GM18873 (cell line): ENCODE results near the gene ZMIZ1.
"Not testable (repeated sequence)": the region's sequence is repeated elsewhere in the genome, so short reads cannot be mapped to it uniquely, and the experiment has no call there.

ENCODE experiments used
- ATAC-seq: cut with Tn5 transposase; IDR thresholded peaks from one replicate; pipeline ENCODE4 v1.9.1; 2021; ENCODE audit warnings: mild to moderate bottlenecking, moderate library complexity, moderate number of reproducible peaks; ENCODE audit not compliant: unreplicated experiment, low FRiP score

The ZMIZ1 gene

DNA sequence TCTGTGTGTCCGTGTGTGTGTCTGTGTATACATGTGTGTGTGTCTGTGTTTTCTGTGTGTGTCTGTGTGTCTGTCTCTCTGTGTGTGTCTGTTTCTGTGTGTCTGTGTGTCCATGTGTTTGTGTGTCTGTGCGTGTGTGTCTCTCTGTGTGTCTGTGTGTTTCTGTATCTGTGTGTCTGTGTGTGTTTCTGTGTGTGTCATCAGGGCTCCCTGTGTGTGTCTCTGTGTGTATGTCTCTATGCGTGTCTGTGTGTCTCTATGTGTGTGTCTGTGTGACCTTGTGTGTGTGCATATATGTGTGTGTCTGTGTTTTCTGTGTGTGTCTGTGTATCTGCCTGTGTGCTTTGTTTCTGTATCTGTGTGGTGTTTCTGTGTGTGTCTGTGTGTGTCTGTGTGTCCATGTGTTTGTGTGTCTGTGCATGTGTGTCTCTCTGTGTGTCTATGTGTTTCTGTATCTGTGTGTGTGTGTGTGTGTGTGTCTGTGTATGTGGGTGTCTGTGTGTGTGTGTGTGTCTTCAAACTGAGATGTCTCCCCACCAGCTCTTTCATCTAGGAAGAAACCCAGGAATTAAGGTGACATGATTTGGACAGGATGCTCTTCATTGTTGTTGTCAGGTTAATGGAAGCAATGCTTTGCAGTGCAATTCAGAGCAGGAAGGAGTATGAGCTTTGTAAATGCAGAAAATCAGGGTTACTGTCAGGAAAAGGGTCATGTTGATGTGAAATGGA, 257.8 kb downstream of the ZMIZ1 start:
- ATAC-seq: no peak

DNA sequence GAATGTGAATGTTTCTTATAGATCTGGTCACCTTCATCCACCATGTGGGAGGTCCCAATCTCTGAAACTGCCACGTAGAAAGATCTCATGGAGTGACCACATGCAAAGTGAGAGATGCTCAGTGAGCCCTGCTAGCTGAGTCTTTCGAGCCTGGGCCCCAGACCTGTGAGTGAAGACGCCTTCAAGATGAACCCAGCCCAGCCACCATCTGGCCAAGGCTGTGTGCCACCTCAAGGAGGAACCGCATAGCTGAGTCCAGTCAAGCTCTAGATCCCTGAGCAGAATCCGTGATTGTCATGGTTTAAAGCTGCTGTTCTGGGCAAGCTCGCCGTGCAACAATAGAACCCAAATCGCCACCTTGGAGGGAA, 258.3 kb downstream of the ZMIZ1 start:
- ATAC-seq: no peak

DNA sequence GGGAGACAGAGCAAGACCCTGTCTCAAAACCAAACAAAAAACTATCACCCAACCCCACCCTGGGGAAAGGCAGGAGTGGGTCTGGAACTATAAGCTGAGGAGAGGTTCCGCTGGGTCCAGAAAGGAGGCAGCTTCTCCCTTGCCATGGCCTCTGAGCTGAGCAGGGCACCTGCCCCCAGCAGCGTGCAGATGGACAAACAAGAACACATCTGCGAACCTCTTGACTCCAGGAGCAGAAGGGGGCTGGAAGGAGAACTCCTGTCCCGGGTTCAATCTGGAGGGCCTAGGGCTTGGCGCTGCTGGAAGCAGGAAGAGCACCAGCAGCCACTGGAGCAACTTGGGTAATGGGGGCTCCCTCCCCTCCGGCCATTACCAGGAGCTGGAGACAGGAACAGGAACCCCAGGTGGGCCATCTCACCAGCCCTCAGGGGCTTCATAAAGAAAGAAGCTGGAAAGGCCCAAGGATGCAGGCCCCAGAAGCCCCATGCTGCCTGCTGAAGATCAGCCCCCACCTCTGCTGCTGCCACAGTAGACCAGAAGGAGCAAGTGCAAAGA, 259.5 kb downstream of the ZMIZ1 start:
- ATAC-seq: no peak

DNA sequence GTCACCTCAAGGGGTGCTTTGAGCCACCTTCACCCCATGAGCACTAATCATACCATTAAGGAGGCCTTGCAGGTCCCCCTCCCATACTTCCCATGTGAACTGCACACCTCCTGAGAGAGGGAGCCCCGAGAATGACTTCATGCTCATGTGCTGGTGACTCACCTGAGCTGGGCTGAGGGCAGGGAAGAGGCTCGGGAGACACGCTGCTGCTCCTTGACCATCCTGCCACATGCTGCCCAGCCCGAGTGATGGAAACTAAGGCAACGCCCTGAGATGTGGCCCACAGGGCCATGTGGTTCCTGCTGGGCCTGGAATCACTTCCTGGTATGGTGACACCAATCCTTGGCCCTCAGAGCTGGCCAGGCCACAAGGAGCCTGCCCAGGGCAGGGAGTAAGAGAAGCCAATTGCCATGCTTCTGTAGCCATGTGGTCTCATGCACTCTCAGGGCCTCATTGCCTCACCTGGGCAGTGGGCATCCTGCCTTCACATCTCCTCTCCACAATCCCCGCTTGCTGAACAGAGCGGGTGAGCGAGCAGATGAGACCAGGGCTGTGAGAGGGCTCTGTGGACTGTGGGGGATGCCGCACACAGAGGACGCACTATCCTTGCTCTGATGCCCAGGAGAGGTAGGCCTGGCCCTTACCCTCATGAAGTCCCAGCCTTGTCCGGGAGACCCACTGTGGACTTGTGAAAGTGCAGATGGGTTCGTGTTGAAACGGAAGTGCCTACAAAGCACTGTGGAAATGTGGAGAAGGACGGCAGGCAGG, 260.2 kb downstream of the ZMIZ1 start:
- no peak for ATAC-seq

DNA sequence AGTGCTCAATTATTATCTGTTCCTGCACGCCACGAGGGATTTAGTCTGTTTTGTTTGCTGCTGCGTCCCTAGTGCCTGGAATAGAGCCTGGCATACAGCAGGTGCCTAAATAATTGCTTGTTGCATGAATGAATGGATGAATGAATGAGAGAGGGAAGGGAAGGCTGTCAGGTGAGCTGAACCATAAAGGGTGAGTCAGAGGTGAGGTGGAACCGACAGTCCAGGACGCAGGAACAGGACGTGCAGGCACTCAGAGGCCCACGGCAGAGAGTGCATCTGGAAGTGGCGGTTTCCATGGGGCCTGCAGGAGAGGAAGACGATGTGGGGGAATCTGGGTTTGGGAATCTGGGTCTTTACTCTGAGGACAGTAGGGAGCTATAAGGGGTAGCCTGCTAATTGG, 260.8 kb downstream of the ZMIZ1 start:
- ATAC-seq: no peak

DNA sequence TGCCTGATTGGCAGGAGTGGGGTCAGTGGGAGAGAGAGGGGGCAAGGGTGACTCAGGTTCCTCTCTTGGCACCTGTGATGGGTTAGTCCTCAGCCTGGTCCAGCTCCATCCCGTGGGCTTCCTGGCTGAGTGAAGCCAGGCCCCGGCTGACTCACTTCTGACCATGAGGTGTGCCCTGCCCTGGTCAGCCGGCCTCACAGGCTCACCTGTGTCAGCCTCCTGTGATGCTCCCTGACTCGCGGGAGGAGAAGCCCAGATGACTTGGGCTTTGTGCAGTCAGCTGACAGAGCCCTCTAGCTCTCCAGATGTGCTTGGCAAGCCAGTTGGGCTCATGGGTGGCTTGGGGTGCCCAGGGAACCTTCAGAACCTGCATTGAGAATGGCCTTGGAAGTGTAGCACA, 262.5 kb downstream of the ZMIZ1 start:
- ATAC-seq: no peak

DNA sequence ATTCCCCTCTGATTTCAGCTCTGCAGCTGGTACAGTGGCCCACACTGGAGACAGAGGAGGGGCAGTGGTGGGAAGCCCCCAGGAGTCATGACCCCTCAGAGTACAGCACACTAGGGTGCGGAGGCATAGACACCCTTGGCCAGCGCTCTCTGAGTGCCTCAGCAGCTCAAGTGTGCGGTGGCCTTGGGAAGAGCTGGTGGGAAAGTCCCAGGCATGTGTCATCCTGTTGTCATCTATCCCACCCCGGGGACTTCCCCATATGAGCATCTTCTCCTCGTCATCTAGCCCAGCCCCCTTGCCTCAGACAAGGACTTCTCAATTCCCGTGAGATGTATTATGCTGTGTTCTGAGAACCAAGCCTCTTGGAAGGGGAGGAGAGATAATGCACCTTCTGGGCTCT, 262.9 kb downstream of the ZMIZ1 start:
- ATAC-seq: peak; percentile 72

DNA sequence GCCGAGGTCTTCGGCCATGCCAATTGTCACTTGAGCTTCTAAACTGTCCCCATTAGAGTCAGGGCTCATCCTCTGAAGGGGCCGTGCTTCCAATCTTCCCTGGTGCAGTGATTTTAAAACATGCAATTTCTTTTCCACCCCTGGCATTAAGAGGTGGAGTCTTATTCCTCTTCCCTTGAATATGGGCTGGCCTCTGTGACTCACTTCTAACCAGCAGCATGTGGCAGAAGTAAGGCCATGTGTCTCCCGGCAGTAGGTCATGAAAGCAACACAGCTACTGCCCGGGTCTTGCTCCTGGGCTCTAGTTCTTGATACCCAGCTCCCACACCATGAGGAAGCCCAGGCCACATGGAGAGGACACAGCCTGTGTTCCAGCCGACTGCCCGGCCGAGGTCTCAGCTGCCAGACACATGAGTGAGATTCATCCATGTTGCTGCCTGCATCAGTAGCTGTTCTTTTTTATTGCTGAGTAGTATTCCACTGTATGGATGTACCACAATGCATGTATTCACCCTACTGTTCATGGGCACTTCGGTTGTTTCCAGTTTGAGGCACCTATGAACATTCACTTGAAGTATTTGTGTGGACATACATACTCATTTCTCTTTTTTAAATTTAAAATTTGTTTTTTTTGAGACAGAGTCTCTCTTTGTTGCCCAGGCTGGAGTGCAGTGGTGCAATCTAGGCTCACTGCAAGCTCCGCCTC, 264.0 kb downstream of the ZMIZ1 start:
- not testable (repeated sequence) for ATAC-seq

DNA sequence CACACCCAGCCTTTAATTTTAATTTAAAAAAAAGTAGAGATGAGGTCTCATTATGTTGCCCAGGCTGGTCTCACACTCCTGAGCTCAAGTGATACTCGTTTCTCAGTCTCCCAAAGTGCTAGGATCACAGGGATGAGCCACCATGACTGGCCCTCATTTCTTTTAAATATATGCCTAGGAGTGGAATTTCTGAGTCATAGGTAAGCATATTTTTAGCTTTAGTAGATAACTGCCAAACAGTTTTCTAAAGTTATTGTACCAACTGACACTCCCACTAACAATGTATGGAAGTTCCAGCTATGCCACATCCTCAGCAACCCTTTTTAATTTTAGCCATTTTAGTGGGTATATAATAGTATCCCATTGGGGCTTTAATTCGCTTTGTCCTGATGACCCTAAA, 264.7 kb downstream of the ZMIZ1 start:
- no peak for ATAC-seq

DNA sequence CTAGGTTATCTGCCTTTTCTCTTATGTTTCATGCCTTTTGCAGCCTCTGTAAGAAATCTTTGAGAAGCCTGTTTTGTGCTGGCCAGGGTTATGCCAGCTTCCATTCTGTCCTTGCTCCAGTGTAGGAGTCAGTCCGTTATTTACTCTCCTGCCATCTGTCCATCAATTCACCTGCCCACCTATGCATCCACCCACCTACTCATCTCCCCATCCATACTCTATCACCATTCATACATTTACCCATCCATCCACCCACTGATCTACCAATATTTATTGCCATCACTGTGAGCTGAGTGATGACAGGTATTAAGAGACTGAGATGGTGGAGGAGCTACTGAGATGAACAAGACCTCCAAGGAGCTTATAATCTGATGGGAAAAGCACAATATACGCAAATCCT, 265.8 kb downstream of the ZMIZ1 start:
- no peak for ATAC-seq

DNA sequence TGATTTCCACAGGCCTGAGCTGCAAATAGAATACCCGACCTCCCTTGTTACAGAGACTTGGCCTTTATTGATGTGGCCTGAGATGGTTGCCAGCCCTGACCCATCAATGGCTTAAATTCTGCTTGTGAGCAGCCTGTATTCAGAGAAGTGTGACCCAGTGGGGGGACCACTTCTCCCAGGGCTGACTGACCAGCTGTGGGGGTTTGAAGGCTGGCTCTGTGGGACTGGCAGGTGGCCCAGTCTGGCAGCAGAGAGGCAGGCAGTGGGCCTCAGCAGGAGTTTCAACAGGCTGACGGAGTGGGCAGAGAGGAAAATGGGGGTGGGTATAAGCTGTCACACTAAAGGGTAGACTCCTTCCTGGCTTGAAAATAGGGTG, 266.3 kb downstream of the ZMIZ1 start:
- no peak for ATAC-seq

DNA sequence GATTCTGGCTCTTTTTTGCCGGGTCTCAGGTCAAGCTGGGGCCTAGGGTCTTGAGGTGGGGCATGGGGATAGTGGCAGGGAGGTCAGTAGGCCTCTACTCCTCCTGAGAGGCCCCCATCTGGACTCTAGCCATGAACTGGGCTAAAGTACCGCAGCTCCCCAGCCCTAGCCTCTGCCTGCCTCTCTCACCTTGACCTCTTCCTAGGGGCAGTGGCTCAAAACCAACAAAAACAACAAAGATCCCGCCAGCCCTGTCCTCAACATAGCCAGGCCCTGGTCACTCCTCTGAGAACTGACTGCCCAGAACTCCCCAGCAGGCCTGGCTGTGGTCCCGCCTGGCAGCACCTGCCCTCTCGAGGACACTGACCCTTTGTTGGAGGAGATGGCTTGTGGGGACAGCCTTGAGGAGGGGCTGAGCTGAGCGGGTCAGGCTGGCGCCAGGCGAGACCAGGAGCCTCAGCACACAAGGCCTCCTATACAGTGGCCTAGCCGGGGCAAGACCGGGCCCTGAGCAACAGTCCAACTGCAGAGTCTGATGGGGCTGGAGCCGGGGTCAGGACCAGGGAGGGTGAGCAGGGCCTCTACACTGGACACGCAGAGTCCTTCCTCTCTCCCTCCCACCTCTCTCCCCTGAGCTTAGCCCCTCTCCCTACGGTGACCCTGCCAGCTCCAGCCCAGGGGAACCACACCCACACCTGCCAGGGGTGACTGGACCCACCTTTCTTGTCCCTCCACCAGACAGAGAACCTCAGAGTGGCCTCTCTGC, 266.9 kb downstream of the ZMIZ1 start:
- ATAC-seq: no peak

DNA sequence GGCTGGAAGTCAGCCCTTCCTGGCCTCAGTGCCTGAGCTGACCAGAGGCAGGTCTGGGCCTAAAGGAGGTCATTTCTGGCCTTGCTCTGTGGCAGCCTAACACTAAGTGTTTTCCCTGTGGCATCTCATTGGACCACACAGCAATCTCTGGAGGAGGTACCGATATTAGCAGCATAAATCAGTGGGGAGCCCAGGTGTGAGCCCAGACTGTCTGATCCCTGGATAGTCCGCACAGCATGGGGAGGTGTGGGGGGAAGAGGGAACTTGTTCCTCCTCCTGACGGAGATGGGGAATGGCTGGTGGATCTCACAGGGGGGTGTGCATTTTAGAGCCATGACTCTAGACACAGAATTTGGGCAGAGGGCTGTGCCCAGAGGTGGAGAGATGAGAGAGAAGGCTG, 267.5 kb downstream of the ZMIZ1 start:
- ATAC-seq: no peak

DNA sequence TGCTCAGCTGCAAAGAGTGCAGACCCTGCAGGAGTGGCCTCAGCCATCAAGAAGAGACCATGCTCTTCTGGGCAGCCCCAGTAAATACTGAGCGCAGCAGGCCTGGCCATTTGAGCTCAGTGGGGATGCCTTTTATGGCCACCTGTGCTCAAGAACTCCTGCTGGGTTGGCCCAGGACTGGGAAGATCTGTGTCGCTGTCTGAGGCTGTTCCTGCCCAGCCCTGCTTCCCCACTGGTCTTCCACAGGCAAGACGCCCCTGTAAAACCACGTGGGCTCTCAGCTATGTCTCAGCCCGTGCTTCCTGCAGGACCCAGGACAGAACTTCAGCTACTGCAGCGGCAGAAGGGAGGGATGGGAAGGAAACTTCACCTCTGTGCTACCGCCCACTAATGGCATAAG, 268.0 kb downstream of the ZMIZ1 start:
- ATAC-seq: no peak

DNA sequence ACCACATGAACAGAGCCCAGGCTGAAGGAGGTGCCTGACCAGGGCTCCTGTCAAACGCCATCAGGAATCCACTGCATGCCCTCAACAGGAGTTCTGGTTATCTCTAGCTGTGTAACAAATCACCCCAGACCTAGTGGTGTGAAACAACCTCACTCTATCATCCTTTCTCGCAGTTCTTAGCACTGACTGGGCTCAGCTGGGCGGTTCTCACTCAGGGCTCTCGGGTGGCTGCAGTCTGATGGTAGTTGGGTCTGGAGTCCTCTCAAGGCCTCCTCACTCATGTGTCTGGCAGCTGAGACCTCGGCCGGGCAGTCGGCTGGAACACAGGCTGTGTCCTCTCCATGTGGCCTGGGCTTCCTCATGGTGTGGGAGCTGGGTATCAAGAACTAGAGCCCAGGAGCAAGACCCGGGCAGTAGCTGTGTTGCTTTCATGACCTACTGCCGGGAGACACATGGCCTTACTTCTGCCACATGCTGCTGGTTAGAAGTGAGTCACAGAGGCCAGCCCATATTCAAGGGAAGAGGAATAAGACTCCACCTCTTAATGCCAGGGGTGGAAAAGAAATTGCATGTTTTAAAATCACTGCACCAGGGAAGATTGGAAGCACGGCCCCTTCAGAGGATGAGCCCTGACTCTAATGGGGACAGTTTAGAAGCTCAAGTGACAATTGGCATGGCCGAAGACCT, 269.2 kb downstream of the ZMIZ1 start:
- ATAC-seq: not testable (repeated sequence)

DNA sequence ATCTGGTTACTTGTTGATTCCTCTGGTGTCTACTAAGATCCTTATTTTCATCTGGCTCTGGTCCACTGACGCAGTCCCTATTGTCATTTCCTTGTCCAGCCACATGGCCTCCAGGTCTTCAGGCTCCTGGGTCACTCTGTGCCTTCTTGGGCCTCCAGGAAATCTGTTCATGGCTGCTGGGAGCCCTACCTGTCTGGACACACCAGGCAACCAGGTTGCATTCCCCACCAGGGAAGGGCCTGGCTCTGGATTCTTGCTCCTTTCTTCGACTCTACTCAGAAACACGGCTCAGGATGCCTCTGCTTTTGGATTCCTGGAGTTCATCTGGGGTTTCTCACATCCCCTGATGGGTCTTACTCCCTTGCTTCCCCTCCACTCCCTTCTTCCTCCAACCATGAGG, 270.5 kb downstream of the ZMIZ1 start:
- ATAC-seq: no peak

DNA sequence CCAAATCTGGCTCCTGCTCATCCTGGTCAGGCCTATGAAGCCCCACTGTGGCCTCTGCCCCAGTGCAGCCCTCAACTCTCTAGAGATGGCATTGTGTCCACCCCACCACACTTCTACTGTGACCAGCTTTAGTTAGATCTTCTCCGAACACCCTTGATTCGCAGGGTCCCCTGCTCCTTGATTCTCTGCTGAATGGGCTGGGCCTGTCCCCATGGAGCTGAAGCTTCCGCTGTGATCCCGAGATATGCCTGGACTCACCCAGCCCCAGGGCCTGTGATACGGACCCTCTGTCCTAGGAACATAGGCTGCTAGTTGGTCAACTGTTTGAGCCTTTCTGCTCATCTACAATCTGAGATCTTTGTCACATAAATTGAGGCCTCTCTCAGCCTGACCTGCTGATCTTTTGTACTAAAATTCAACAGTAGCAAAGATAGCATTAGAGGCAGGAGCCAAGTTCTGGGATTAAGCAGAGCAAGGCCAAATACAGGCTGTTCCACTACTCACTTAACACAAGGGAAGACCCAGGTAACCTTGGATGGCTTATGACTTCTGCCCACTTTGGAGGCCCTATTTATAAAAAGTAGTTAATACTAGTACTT, 272.0 kb downstream of the ZMIZ1 start:
- ATAC-seq: no peak

DNA sequence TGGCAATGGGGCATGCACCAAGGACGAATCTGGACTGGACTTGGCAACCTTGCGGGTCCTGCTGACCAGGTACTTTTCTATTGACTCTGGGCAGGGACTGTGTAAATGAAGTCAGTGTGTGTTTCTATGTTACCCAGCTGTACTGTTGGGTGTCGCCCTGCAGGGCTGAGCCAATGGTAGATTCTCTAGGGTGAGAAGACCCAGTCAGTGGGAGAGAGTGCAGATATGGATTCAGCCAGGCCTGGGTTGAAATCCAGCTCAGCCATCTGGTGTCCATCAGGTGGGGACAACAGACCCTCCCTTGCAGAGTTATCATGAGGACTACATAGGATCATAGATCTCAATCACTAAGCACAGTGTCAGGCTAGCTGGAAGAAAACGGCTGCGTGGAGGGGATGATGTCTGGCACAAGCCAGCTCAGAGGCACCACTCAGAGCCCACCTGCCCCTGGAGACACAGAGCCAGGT, 273.6 kb downstream of the ZMIZ1 start:
- ATAC-seq: no peak

DNA sequence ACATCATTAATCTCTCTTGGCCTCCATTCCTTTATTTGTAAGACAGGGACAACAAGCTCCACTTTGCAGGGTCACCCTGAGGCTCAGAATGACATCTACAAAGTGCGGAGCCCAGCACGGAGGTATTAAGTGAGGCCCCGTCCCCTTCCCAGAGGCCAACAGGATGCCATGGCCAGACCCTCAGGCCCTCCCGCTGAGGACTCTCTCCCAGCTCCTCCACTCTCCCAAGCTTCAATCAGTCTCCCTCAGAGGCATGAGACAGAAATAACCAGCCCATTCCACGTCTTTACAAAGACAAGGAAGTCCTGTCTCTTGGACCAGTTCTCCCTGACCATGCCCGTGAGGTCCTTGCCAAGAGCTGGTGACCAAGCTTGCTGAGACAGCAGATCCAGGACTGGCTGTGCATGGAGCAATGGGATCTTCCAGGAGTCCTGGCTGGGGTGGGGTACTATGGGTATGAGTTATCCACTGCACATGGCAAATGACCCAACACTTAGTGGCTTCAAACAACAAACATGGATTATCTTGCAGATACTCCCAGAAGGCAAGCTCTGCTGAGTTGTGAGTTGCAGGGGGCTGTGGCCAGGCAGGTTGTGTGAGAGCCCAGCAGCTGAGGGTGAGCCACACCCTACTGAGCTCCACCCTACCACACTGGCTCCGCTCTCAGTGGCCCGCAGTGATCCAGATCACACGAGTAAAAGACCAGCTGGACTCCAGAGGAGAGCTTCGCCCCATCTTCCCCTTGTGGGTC, 274.2 kb downstream of the ZMIZ1 start:
- ATAC-seq: no peak
